Mucosa of stomach (tissue), 1 donor: ENCODE measurements around the gene TRIM52.
A peak's percentile ranks its signal among the peaks of the same experiment; 100 is the strongest.

Source experiments
- H3K27me3 ChIP-seq: one replicate; pipeline ENCODE4 v1.7.0; 2013; ENCODE audit warnings: mild to moderate bottlenecking, low read length; ENCODE audit not compliant: control insufficient read depth, insufficient read depth
- H3K36me3 ChIP-seq: one replicate; pipeline ENCODE4 v1.7.0; 2013; ENCODE audit warnings: low read length; ENCODE audit not compliant: control insufficient read depth, insufficient read depth
- H3K4me1 ChIP-seq: one replicate; pipeline ENCODE4 v1.7.0; 2013; ENCODE audit warnings: mild to moderate bottlenecking, low read length; ENCODE audit not compliant: control insufficient read depth, insufficient read depth
- H3K4me3 ChIP-seq: one replicate; pipeline ENCODE4 v1.7.0; 2013; ENCODE audit warnings: low read length
- H3K9ac ChIP-seq: one replicate; pipeline ENCODE4 v1.7.0; 2013; ENCODE audit warnings: mild to moderate bottlenecking, low read length, moderate library complexity
- H3K9me3 ChIP-seq: one replicate; pipeline ENCODE4 v1.7.0; 2013; ENCODE audit warnings: mild to moderate bottlenecking, low read length, moderate library complexity; ENCODE audit not compliant: control insufficient read depth
- donor health status: Pancreatic carcinoma.

Gene TRIM52

DNA sequence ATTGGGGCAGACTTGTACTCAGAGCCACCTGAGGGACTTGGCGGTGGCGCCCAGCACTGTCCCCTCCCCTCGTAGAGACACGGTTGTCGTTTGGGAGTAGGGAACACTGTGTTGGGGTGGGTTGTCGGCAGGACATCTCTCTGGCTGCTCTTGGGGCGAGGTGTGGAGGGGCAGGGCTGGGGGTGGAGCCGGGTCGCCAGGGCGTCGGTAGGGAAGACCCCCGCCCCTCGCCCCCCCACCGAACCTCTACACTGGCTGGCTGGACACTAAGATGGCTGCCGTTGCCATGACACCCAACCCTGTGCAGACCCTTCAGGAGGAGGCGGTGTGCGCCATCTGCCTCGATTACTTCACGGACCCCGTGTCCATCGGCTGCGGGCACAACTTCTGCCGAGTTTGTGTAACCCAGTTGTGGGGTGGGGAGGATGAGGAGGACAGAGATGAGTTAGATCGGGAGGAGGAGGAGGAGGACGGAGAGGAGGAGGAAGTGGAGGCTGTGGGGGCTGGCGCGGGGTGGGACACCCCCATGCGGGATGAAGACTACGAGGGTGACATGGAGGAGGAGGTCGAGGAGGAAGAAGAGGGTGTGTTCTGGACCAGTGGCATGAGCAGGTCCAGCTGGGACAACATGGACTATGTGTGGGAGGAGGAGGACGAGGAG is 37.1 kb downstream of the TRIM52 start:
- Histone ChIP-seq H3K9me3 (no peaks in the 10 kb centered on the region), H3K36me3 (no peaks in the 10 kb centered on the region), H3K4me3 (peak overlapping the region; percentile 88), H3K27me3 (no peaks in the 10 kb centered on the region), H3K9ac (peak overlapping the region; percentile 91), H3K4me1 (peaks cover 17% of the 10 kb centered on the region)

DNA sequence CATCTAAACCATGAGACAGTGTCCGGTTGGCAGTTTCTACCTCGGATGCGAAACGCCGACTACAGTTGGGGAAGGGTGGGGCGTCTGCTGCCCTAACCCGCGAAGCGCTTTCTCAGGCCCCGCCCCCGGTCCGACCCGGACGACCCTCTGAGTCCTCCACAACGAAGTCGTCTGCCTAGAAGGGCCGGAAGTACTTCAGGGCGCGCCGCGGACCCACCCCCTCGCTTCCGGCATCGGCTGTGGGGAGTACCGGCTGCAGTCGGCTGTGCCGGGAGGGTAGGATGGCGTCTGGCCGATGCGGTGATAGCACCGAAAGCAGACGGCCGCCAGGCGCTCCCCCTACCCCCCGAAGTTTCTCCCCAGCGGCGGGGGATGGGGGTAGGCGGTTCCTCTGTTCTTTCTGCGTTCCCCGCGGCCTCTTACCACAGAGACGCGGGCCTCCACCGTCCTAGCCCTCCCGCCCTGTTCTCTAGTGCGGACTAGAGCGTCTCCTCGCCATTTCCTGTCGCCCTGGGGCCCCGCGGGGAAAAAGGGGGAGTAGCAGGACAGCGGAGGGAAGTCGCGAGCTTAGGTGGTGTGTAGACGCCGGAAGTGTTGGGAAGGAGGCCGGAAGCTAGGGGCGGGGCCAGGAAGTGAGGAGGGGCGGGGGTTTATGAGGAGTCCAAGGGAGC is 37.8 kb downstream of the TRIM52 start, which contains the start of gene TRIM41:
Gene TRIM41 (plus strand): TSS at position 224 of the 671 bp plus-strand sequence. CDS start 719 bp downstream, outside the sequence.
- peak within 1 kb of the TSS; percentile 91 for H3K9ac ChIP-seq
- H3K9me3 ChIP-seq: no peaks in the 10 kb centered on the region
- peak within 1 kb of the TSS; percentile 88 for H3K4me3 ChIP-seq
- H3K27me3 ChIP-seq: no peaks in the 10 kb centered on the region
- H3K36me3 ChIP-seq: no peaks in the 10 kb centered on the region
- H3K4me1 ChIP-seq: peaks cover 17% of the 10 kb centered on the region

DNA sequence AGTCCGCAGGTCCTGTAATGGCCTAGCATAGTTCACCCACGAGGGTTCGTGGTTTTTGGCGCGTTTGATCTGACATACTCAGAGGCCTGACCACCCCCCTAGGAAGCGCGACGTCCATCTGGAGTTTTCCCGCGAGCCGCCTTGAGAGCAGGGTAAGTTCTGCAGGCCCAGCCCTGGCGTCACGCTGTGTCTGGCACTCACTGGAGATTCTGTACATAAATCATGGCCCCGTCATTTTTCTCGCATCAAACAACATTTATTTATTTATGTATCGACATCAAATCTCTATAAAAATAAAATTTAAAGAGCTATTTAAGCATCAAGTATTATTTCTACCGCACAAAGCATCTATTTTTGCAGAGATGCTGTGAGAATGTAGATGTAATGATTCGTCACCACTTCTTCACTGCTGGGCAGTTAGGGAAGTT is 38.3 kb downstream of the TRIM52 start:
- peak overlapping the region; percentile 91 for H3K9ac ChIP-seq
- peaks cover 17% of the 10 kb centered on the region for H3K4me1 ChIP-seq
- H3K9me3 ChIP-seq: no peaks in the 10 kb centered on the region
- no peaks in the 10 kb centered on the region for H3K36me3 ChIP-seq
- H3K4me3 ChIP-seq: peak overlapping the region; percentile 88
- no peaks in the 10 kb centered on the region for H3K27me3 ChIP-seq

DNA sequence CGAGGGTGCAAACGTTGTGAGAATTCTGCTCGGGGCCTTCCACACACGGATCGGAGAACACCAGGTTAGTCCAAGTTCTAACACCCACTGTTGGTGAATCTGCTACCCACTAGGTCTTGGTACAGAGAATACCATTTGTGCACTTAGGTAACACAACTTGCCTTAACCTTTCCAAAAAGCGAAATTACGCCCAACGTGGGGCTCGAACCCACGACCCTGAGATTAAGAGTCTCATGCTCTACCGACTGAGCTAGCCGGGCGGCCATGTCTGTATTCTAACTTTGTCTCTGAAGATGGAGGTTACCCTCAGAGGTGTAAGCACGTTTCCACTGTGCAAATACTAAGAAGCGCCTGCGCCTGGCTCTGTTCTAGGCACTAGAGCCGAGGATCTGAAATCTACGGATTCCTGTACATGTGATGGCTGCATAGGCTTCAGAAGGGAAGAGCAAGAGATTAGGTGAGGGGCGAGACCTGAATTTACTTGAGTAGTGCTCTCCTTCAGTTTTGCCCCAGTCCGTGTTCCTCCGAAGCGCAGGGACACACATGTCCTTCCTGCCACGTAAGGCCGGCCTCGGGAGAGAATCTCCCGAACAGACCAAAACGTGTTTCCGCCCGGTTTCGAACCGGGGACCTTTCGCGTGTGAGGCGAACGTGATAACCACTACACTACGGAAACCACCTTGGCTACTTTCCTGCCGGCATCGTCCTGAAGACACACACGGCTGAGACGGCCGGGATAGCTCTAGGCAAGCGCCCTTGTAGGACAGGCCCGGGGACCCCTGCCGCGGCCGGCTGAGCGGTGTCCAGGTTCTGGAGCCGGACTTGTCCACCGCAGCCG is 38.9 kb downstream of the TRIM52 start:
- Histone ChIP-seq H3K9ac (peak overlapping the region; percentile 91), H3K4me3 (peak overlapping the region; percentile 88), H3K4me1 (peaks cover 17% of the 10 kb centered on the region), H3K9me3 (no peaks in the 10 kb centered on the region), H3K27me3 (no peaks in the 10 kb centered on the region), H3K36me3 (no peaks in the 10 kb centered on the region)

DNA sequence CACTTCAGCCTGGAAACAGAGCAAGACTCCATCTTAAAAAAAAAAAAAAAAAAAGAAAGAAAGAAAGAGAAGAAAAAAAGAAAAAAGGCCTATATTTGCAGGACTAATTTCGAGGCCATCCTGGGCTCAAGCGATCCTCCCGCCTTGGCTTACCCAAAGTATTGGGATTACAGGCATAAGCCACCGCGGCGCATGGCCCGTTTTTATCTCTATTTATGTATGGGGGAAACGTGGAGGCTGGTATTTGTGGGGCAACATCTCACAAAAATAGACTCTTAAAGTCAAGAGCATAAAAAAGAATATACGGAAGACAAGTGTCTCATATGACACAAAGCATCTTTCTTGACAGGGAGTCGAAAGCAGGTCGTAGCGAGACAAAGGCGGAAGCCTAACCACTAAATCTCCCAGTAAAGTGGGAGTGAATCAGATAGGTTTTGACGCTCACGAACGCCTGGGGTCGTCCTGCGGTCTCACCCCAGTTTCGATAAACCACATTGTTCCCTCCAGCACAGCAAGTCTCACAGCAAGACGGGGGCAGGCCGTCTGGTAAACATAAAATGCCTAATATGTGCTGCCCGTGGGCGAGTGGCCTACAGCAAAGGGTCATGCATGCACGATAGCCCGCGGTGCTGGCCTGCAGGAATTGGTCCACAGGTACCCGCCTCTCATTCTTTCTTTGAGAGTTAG is 39.7 kb downstream of the TRIM52 start:
- Histone ChIP-seq H3K9ac (no peak overlapping the region), H3K4me1 (peaks cover 17% of the 10 kb centered on the region), H3K9me3 (no peaks in the 10 kb centered on the region), H3K36me3 (no peaks in the 10 kb centered on the region), H3K27me3 (no peaks in the 10 kb centered on the region), H3K4me3 (no peak overlapping the region)

DNA sequence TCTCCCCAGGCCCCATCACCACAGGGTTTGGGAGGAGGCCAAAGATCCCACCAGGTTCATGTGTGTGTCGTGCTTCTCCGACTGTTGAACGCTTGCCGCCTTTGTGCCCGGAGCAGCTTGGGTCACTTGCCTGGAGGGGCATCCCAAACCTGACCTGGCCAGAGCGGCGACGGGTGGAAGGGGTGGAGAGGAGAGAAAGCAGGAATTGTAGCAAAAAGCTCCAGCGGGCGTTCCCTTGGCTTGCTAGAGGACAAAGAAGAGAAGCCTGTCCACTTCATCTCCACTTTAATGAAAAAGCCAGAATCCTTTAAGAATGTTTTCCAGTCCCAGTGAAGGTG is 40.8 kb downstream of the TRIM52 start:
- Histone ChIP-seq H3K27me3 (no peaks in the 10 kb centered on the region), H3K9ac (no peak overlapping the region), H3K4me3 (no peak overlapping the region), H3K4me1 (peaks cover 17% of the 10 kb centered on the region), H3K36me3 (no peaks in the 10 kb centered on the region), H3K9me3 (no peaks in the 10 kb centered on the region)

DNA sequence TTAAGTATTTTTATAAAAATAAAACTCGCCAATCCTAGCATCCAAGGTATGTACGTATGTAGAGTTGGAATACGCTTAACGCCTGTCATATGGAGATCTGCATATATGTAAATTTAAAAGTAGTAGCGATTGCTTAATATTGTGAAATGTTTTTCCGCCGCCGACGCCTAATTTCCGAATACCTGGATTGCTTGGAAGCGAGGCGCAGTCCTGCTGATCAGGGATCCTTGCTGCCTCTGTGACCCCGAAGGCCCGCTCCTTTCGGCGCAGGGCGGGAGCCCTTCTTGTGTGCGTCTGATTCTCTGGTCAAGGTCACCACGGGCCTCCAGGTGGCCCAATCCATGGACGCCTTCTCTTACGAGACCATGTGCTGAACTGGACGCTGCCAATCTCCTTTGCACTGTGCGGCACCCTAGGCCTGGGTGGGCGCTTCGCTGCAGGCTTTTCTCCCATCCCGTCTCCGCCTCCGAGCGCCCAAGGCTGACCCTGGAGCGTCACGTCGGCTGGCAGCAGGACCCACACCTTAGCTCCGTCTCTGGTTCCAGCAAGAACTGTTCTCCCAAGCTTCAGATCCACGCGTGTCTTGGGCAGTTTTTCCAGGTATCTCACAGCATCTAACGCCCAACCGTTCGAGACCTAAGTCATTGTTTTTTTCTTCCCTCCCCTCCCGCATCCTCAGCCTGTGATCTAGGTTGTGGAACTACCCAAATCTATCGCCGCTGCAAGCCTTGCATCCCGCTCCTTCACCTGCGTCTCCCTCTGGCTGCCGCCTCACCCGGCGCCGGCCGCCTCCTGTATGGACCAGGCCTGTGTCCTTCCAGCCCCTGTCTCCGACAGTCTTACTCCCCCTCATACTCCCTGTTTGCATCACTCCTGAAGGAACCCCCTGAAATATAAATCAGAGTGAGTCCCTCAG is 41.4 kb downstream of the TRIM52 start:
- no peaks in the 10 kb centered on the region for H3K27me3 ChIP-seq
- H3K36me3 ChIP-seq: no peaks in the 10 kb centered on the region
- H3K4me3 ChIP-seq: no peak overlapping the region
- no peak overlapping the region for H3K9ac ChIP-seq
- peaks cover 13% of the 10 kb centered on the region for H3K4me1 ChIP-seq
- no peaks in the 10 kb centered on the region for H3K9me3 ChIP-seq

DNA sequence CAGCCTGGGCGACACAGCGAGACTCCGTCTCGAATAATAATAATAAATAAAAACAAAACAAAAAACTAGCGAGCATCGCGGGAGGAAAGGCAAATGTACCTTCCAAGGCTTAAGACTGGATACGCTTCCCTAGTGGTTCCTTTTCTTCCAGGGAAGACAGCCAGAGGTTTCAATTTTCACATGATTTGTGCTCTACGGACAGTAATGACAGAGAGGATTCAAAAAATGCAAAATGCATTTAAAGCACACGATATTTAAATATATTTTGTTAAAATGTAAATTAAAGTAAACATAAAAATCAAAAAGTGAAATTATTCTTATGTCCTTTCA is 42.2 kb downstream of the TRIM52 start:
- H3K9ac ChIP-seq: no peak overlapping the region
- peaks cover 6% of the 10 kb centered on the region for H3K4me1 ChIP-seq
- no peaks in the 10 kb centered on the region for H3K36me3 ChIP-seq
- H3K9me3 ChIP-seq: no peaks in the 10 kb centered on the region
- H3K4me3 ChIP-seq: no peak overlapping the region
- no peaks in the 10 kb centered on the region for H3K27me3 ChIP-seq

DNA sequence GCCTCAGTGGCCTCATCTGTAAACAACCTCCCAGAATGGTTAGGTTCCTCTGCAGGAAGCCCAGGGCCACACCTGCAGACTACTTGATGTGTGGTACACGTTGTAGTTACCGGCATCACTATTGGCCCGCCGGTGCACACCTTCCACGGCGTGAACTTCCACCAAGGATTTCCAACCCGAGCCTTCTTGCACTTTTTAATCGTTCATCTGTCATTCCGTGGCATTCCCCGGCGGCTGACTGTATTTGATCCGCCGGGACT is 43.2 kb downstream of the TRIM52 start:
- Histone ChIP-seq H3K4me3 (peak overlapping the region; percentile 7), H3K4me1 (peaks cover 6% of the 10 kb centered on the region), H3K9ac (peak overlapping the region; percentile 12), H3K36me3 (no peaks in the 10 kb centered on the region), H3K9me3 (no peaks in the 10 kb centered on the region), H3K27me3 (no peaks in the 10 kb centered on the region)

DNA sequence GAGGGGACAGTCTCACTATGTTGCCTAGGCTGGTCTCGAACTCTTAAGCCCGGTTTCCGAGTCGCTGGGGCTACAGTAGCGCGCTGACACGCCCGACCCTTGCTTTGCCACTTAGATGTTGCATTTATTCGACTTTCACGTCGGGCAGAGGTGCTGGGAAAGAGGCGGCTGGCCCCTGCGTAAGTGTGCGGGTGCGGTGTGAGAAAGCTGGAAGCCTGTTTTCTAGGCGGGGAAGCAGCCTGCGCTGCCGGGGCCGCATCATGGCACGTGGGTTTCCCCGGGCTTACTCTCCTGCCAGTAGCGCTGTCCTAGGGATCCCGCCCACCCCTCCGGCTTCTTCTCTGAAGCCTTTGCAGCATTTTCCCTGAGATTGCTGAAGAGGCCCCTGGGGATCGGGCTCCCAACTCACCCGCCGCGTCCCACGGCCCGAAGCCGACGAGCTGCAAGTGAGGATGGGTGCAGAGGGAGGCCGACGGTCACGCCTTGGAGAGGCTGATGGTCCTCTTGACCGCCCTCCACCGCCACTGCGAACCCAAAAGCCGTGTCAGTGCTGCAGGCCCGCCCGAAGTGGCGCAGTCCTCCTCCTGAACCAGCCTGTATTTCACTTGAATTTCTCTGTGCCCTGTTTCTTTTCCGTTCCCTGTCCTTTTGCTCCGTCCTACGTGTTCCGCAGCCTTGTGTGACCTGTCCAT is 43.7 kb downstream of the TRIM52 start:
- Histone ChIP-seq H3K4me1 (peaks cover 6% of the 10 kb centered on the region), H3K36me3 (no peaks in the 10 kb centered on the region), H3K9ac (peak overlapping the region; percentile 12), H3K9me3 (no peaks in the 10 kb centered on the region), H3K27me3 (no peaks in the 10 kb centered on the region), H3K4me3 (peak overlapping the region; percentile 7)
